Smooth muscle cell (in vitro differentiated cells): ENCODE results near the gene POMP. TPM values are rescaled to one million over a fixed set of nuclear protein-coding genes. Genes with fewer than 3 reads are reported as not detected.

ENCODE experiments used
- DNase-seq: peaks from one replicate; lab custom pipeline; 2025; ENCODE audit not compliant: unreplicated experiment; lab: John Stamatoyannopoulos, UW
- H2AFZ ChIP-seq: fragments of 200-600 bp; sonication (generic); 2 replicates; pipeline ENCODE4 v1.6.0; 2016; ENCODE audit warnings: antibody characterized with exemption, low read depth, mild to moderate bottlenecking
- H3F3A ChIP-seq: fragments of 200-600 bp; sonication (generic); 2 replicates; pipeline ENCODE4 v1.6.0; 2017; ENCODE audit warnings: antibody characterized with exemption, low read depth
- H3K27ac ChIP-seq: fragments of 200-600 bp; sonication (generic); 2 replicates; pipeline ENCODE4 v1.5.1; 2016; ENCODE audit warnings: low read depth, mild to moderate bottlenecking
- H3K27me3 ChIP-seq: fragments of 200-600 bp; sonication (generic); 2 replicates; pipeline ENCODE4 v1.6.1; 2016; ENCODE audit warnings: low read depth, mild to moderate bottlenecking
- H3K36me3 ChIP-seq: fragments of 200-600 bp; sonication (generic); 2 replicates; pipeline ENCODE4 v1.5.1; 2016; ENCODE audit warnings: low read depth
- H3K4me1 ChIP-seq: fragments of 200-600 bp; sonication (generic); 2 replicates; pipeline ENCODE4 v1.5.1; 2016; ENCODE audit warnings: low read depth
- H3K4me2 ChIP-seq: fragments of 200-600 bp; sonication (generic); 2 replicates; pipeline ENCODE4 v1.6.0; 2016; ENCODE audit warnings: mild to moderate bottlenecking
- H3K4me3 ChIP-seq: fragments of 200-600 bp; sonication (generic); 2 replicates; pipeline ENCODE4 v1.5.1; 2016; ENCODE audit warnings: mild to moderate bottlenecking
- H3K79me2 ChIP-seq: fragments of 200-600 bp; sonication (generic); 2 replicates; pipeline ENCODE4 v1.6.0; 2016; ENCODE audit warnings: low read depth, mild to moderate bottlenecking
- H3K9ac ChIP-seq: fragments of 200-600 bp; sonication (generic); 2 replicates; pipeline ENCODE4 v1.6.0; 2016; ENCODE audit warnings: low read depth
- H3K9me3 ChIP-seq: fragments of 200-600 bp; sonication (generic); replicated peaks from 2 replicates; pipeline ENCODE4 v1.5.1; 2016; ENCODE audit warnings: low read depth
- H4K20me1 ChIP-seq: fragments of 200-600 bp; sonication (generic); 2 replicates; pipeline ENCODE4 v1.6.0; 2016; ENCODE audit warnings: low read depth
- WGBS: methylation state at CpG from one replicate; pipeline ENCODE4 v1.1.7; 2016; ENCODE audit warnings: low lambda C conversion rate; 5-methylcytosine and 5-hydroxymethylcytosine counted together
- polyA plus RNA-seq: library from polyadenylated mRNA; unstranded; fragments of >200 nt; fragmentation: Nextera tagmentation; extraction: Ambion mirVana; gene quantifications from 2 replicates; pipeline ENCODE4 v1.2.1, GENCODE V29; 2016
- total RNA-seq: library from RNA; depleted of rRNA; stranded (reverse); fragments of >200 nt; gene quantifications from 2 replicates; pipeline ENCODE4 v1.2.3, GENCODE V29; 2014
- TF ChIP-seq, protein P1 (sequence below): fragments of 200-600 bp; sonication (generic); IDR thresholded peaks from 2 replicates; pipeline ENCODE4 v1.5.1; 2017; ENCODE audit warnings: borderline replicate concordance, mild to moderate bottlenecking, antibody characterized with exemption; ENCODE audit not compliant: insufficient read depth, poor library complexity, severe bottlenecking

The POMP gene, protein sequence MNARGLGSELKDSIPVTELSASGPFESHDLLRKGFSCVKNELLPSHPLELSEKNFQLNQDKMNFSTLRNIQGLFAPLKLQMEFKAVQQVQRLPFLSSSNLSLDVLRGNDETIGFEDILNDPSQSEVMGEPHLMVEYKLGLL
- total RNA-seq (128 and 134 TPM in 2 replicates), polyA plus RNA-seq (245 and 265 TPM in 2 replicates)

- TF ChIP-seq, protein P1, sequence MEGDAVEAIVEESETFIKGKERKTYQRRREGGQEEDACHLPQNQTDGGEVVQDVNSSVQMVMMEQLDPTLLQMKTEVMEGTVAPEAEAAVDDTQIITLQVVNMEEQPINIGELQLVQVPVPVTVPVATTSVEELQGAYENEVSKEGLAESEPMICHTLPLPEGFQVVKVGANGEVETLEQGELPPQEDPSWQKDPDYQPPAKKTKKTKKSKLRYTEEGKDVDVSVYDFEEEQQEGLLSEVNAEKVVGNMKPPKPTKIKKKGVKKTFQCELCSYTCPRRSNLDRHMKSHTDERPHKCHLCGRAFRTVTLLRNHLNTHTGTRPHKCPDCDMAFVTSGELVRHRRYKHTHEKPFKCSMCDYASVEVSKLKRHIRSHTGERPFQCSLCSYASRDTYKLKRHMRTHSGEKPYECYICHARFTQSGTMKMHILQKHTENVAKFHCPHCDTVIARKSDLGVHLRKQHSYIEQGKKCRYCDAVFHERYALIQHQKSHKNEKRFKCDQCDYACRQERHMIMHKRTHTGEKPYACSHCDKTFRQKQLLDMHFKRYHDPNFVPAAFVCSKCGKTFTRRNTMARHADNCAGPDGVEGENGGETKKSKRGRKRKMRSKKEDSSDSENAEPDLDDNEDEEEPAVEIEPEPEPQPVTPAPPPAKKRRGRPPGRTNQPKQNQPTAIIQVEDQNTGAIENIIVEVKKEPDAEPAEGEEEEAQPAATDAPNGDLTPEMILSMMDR: no peak
- peaks cover 5% of the 10 kb centered on the region for H3K36me3 ChIP-seq
Measured at GRCh38 chr13:28658796-28659620, at the start of gene POMP. POMP (plus strand) TSS chr13:28659130; CDS start chr13:28659185, 55 bp downstream.

GRCh38 chr13:28609381-28609780 lies 49.5 kb upstream of the POMP start:
- peaks cover 37% of the 10 kb centered on the region for H3F3A ChIP-seq
- H3K27ac ChIP-seq: peak overlapping the region; percentile 67
- H3K4me2 ChIP-seq: peak overlapping the region; percentile 25
- no peak overlapping the region for H2AFZ ChIP-seq
- no peak for DNase-seq
- H3K4me3 ChIP-seq: no peak overlapping the region
- no peaks in the 10 kb centered on the region for H4K20me1 ChIP-seq
- TF ChIP-seq, protein P1: no peak
- no peaks in the 10 kb centered on the region for H3K9me3 ChIP-seq
- no peaks in the 10 kb centered on the region for H3K36me3 ChIP-seq
- no peak overlapping the region for H3K9ac ChIP-seq
- H3K79me2 ChIP-seq: no peaks in the 10 kb centered on the region
- WGBS: 71% methylated on average over 1 of the region's 1 CpG
- no peaks in the 10 kb centered on the region for H3K27me3 ChIP-seq
- no peaks in the 10 kb centered on the region for H3K4me1 ChIP-seq

More at GRCh38 chr13:28658796-28659620, at the start of gene POMP:
- H3K79me2 ChIP-seq: peaks cover 88% of the 10 kb centered on the region
- no peaks in the 10 kb centered on the region for H3K9me3 ChIP-seq
- peak within 1 kb of the TSS; percentile 93 for H3K4me2 ChIP-seq
- H3F3A ChIP-seq: peaks cover 8% of the 10 kb centered on the region
- H3K4me3 ChIP-seq: peak within 1 kb of the TSS; percentile 71
- DNase-seq: peak; percentile 60
- peak within 1 kb of the TSS; percentile 88 for H3K9ac ChIP-seq
- H3K27me3 ChIP-seq: no peaks in the 10 kb centered on the region
- under 1% methylated on average over 64 of the region's 64 CpGs for WGBS
- H2AFZ ChIP-seq: peak within 1 kb of the TSS; percentile 19
- H3K27ac ChIP-seq: peak within 1 kb of the TSS; percentile 92
- H3K4me1 ChIP-seq: peaks cover 28% of the 10 kb centered on the region
- H4K20me1 ChIP-seq: peaks cover 43% of the 10 kb centered on the region

- no peak overlapping the region for H3K9ac ChIP-seq
- no peaks in the 10 kb centered on the region for H3K79me2 ChIP-seq
- H3K27ac ChIP-seq: peak overlapping the region; percentile 67
- peaks cover 37% of the 10 kb centered on the region for H3F3A ChIP-seq
- whole genome bisulfite sequencing: 19% methylated on average over 1 of the region's 1 CpG
- no peaks in the 10 kb centered on the region for H3K36me3 ChIP-seq
- H3K4me3 ChIP-seq: no peak overlapping the region
- no peaks in the 10 kb centered on the region for H3K4me1 ChIP-seq
- no peaks in the 10 kb centered on the region for H3K27me3 ChIP-seq
- peak overlapping the region; percentile 25 for H3K4me2 ChIP-seq
- H3K9me3 ChIP-seq: no peaks in the 10 kb centered on the region
- no peak overlapping the region for H2AFZ ChIP-seq
- no peak for DNase-seq
- TF ChIP-seq, protein P1: no peak
- H4K20me1 ChIP-seq: no peaks in the 10 kb centered on the region
Measured at GRCh38 chr13:28609926-28610325, 49.0 kb upstream of the POMP start.
